ENCODE measurements around the gene CDHR2. TPM values are rescaled to one million over a fixed set of nuclear protein-coding genes. Genes with fewer than 3 reads are reported as not detected.

The CDHR2 gene
- total and polyA plus RNA-seq, 2 of the 13 experiments (the other 11 are each of a cell fraction or from before 2014, with no cell fraction given) = 17.9 to 20.9 TPM

DNA sequence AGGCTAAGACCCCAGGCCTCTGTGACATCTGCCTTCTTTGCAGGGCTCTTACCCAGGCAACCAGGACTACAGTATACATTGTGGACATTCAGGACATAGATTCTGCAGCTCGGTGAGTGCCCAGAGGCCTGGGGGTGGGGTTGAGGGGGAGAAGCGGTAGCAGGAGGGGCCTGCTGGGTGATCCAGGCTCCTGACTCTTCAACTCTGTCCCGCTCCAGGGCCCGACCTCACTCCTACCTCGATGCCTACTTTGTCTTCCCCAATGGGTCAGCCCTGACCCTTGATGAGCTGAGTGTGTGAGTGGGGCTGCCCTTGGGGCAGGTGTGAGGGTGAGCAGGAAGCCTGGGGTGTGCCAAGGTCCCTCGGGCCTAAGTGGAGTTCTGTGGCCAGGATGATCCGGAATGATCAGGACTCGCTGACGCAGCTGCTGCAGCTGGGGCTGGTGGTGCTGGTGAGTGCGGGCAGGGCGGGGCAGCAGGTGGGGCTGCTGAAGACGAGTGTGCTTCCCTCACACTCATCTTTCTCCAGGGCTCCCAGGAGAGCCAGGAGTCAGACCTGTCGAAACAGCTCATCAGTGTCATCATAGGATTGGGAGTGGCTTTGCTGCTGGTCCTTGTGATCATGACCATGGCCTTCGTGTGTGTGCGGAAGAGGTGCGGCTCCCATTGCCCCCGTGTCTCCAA, 41.0 kb downstream of the CDHR2 start (continued):
- TF ChIP-seq MXD1 (CRISPR knock-in tag; IDR thresholded peaks at IDR 0.05) (no peak), ZNF646 (CRISPR knock-in tag; IDR thresholded peaks at IDR 0.05) (no peak), ELF3 (CRISPR knock-in tag; IDR thresholded peaks at IDR 0.05) (no peak), MED13 (CRISPR knock-in tag; IDR thresholded peaks at IDR 0.05) (no peak), TCF12 (IDR thresholded peaks at IDR 0.05) (no peak), TCF12 (CRISPR knock-in tag; IDR thresholded peaks at IDR 0.05) (no peak), HNF4G (IDR thresholded peaks at IDR 0.05; ENCODE audit: borderline replicate concordance, low read depth, low read length) (no peak), HNF4G (CRISPR knock-in tag; IDR thresholded peaks at IDR 0.05; ENCODE audit: borderline replicate concordance, low read depth) (no peak)

Data from HepG2 (cell line).